ENCODE data around the gene SENP8.

Gene SENP8

DNA sequence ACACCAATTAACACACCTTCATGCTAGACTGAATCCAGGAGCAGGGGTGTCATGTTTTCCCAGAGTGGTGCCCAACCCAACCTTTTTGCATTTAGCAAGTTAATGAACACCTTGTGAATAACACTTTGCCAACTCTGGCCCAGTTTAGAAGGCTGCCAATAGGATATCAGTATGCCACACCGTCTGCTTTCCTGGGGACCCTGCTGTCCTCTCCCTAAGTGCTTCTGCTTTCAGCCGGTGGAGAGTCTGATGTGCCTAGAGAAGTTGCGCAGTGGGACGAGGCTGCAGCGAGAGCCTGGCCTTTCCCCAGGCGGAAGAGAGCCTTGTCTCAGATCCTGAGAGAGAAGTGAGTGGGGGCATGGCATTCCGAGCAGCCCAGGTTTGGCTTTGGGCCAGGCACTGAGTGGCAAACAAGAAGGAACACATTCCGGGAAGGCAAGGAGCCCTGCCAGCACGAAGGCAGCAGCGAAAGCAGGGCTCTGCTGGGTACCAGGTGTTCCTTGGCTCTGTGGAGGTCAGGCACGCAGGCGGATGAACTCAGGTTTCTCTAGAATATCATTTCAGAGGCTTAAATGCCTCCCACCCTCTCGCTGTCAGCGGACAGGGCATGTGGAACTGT is 36.9 kb downstream of the SENP8 start:
- Histone ChIP-seq H3K4me3 (ENCODE audit: low read length) (peak overlapping the region; percentile 78), H3K36me3 (replicated peaks; ENCODE audit: low read depth, low read length) (no peaks in the 10 kb centered on the region), H4K20me1 (ENCODE audit: insufficient read depth, low read length) (no peaks in the 10 kb centered on the region), H3K9ac (ENCODE audit: low read length) (peak overlapping the region; percentile 66; the same call in 1 of the 2 replicates), H3K79me2 (ENCODE audit: low read length) (no peaks in the 10 kb centered on the region), H3K27ac (ENCODE audit: low read length) (no peak overlapping the region), H3K9me3 (ENCODE audit: insufficient read depth, low read length) (no peaks in the 10 kb centered on the region), H2AFZ (ENCODE audit: low read depth, low read length) (peak overlapping the region; percentile 90; the same call in 1 of the 2 replicates), H3K27me3 (ENCODE audit: low read depth, low read length) (no peaks in the 10 kb centered on the region), H3K4me1 (ENCODE audit: low read length) (peaks cover 10% of the 10 kb centered on the region), H3K4me2 (ENCODE audit: low read length) (peak overlapping the region; percentile 80)
- TF ChIP-seq, protein P1, sequence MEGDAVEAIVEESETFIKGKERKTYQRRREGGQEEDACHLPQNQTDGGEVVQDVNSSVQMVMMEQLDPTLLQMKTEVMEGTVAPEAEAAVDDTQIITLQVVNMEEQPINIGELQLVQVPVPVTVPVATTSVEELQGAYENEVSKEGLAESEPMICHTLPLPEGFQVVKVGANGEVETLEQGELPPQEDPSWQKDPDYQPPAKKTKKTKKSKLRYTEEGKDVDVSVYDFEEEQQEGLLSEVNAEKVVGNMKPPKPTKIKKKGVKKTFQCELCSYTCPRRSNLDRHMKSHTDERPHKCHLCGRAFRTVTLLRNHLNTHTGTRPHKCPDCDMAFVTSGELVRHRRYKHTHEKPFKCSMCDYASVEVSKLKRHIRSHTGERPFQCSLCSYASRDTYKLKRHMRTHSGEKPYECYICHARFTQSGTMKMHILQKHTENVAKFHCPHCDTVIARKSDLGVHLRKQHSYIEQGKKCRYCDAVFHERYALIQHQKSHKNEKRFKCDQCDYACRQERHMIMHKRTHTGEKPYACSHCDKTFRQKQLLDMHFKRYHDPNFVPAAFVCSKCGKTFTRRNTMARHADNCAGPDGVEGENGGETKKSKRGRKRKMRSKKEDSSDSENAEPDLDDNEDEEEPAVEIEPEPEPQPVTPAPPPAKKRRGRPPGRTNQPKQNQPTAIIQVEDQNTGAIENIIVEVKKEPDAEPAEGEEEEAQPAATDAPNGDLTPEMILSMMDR (IDR thresholded peaks at IDR 0.05; ENCODE audit: low read depth, low read length), result no peak
- TF ChIP-seq EZH2phosphoT487 (IDR thresholded peaks at IDR 0.05; ENCODE audit: low read depth), result no peak

DNA sequence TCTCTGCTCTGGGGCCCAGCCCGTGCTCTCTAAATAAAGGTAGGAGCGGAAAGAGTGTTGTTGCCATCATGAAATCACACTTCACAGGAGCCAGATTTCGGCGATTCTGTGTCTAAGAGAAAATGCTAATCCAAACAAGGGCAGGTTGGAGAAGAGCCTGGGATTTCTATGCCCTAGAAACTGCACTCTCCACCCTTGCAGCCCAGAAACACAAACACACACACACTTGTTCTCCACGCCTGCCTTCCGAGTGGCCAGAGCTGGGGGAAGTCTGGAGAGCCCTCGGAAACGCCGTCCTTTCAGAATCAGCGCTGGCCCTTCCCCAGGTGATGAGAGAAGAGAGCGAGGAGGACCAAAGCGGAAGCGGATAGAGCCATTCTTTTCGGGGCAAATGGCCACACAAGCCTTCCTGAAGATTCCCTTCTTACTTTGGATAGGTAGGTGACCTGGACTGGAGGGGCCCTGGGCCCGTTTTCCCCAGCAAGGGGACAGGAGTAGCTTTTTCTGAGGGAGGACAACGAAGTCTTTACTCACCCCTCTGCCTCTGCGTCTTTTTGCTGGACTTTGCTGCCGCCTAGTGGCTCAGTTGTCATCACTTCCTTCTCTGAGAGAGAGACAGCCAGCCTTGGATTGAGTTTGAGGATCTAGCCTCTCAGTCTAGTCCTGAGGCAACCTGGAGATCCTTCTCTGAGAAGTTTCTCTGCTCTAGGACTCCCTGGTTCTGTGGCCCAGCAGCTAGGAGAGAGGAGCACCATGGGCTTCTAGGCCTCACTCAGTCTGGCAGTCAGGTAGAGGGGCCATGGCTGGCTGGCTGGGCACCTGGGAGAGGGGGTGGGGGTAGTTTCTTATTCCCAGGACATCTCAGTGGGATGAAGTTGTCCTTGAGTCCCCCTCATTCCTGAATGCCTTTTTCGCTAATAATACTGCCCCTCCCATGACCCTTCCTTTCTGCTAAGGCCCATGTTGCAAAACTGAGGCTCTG is 37.7 kb downstream of the SENP8 start:
- H3K9me3 ChIP-seq (ENCODE audit: insufficient read depth, low read length), result no peaks in the 10 kb centered on the region
- no peak overlapping the region for H3K27ac ChIP-seq (ENCODE audit: low read length)
- peak overlapping the region; percentile 90 for H2AFZ ChIP-seq (ENCODE audit: low read depth, low read length)
- H3K9ac ChIP-seq (ENCODE audit: low read length), result peak overlapping the region; percentile 66
- no peaks in the 10 kb centered on the region for H3K27me3 ChIP-seq (ENCODE audit: low read depth, low read length)
- H4K20me1 ChIP-seq (ENCODE audit: insufficient read depth, low read length), result no peaks in the 10 kb centered on the region
- peak overlapping the region; percentile 78 for H3K4me3 ChIP-seq (ENCODE audit: low read length)
- peaks cover 10% of the 10 kb centered on the region for H3K4me1 ChIP-seq (ENCODE audit: low read length)
- H3K36me3 ChIP-seq (replicated peaks; ENCODE audit: low read depth, low read length), result no peaks in the 10 kb centered on the region
- peak overlapping the region; percentile 80 for H3K4me2 ChIP-seq (ENCODE audit: low read length)
- TF ChIP-seq, protein P1 (IDR thresholded peaks at IDR 0.05; ENCODE audit: low read depth, low read length), result peak; percentile 99
- TF ChIP-seq EZH2phosphoT487 (IDR thresholded peaks at IDR 0.05; ENCODE audit: low read depth), result no peak
- H3K79me2 ChIP-seq (ENCODE audit: low read length), result no peaks in the 10 kb centered on the region

DNA sequence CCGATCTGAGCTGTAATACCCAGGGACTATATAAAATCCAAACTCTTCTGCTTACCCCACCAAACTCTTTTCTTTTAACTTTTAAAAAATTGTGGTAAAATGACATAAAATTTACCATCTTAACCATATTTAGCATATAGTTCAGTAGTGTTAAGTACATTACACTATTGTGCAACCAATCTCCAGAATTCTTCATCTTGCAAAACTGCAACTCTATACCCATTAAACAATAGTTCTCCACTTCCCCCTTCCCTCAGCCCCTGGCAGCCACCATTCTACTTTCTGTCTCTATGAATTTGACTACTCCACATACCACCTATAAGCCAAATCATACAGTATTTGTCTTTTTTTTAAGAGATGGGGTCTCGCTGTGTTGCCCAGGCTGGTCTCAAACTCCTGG is 38.7 kb downstream of the SENP8 start:
- Histone ChIP-seq H3K4me3 (ENCODE audit: low read length) (no peak overlapping the region), H3K4me1 (ENCODE audit: low read length) (peaks cover 10% of the 10 kb centered on the region)
- TF ChIP-seq, protein P1 (IDR thresholded peaks at IDR 0.05; ENCODE audit: low read depth, low read length), result no peak
- no peak for TF ChIP-seq EZH2phosphoT487 (IDR thresholded peaks at IDR 0.05; ENCODE audit: low read depth)

DNA sequence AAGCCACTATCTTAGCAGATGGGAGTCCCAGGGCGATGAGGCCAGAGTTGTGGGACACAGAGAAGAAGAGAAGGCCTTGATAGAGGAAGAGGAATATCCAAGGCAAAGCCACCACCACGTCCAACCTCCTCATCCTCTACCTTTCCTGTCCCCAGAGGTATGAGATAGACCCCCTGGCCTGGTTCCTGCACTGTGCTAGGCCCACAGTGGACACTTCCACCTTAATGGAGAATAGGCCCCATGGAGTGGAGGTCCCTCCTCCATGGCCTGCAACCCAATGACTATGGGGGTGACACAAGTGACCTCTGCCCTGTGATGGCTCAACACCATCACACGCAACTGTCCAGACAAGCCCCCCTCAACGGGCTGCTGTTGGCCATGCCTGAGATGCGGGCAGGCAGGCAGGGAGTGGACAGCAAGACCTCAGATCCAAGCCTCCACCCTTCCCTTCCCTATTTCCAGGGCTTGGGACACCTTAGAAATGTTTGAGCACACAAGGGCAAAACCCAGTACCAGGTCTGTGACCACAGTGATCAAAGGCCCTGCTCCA is 42.6 kb downstream of the SENP8 start:
- no peak overlapping the region for H3K4me2 ChIP-seq (ENCODE audit: low read length)
- H4K20me1 ChIP-seq (ENCODE audit: insufficient read depth, low read length), result no peaks in the 10 kb centered on the region
- H3K9ac ChIP-seq (ENCODE audit: low read length), result no peak overlapping the region
- no peak overlapping the region for H2AFZ ChIP-seq (ENCODE audit: low read depth, low read length)
- H3K4me3 ChIP-seq (ENCODE audit: low read length), result no peak overlapping the region
- no peak for TF ChIP-seq EZH2phosphoT487 (IDR thresholded peaks at IDR 0.05; ENCODE audit: low read depth)
- TF ChIP-seq, protein P1 (IDR thresholded peaks at IDR 0.05; ENCODE audit: low read depth, low read length), result no peak
- H3K9me3 ChIP-seq (ENCODE audit: insufficient read depth, low read length), result no peaks in the 10 kb centered on the region
- no peaks in the 10 kb centered on the region for H3K36me3 ChIP-seq (replicated peaks; ENCODE audit: low read depth, low read length)
- H3K79me2 ChIP-seq (ENCODE audit: low read length), result no peaks in the 10 kb centered on the region
- H3K27me3 ChIP-seq (ENCODE audit: low read depth, low read length), result no peaks in the 10 kb centered on the region
- no peak overlapping the region for H3K27ac ChIP-seq (ENCODE audit: low read length)
- peaks cover 4% of the 10 kb centered on the region for H3K4me1 ChIP-seq (ENCODE audit: low read length)

More for the DNA sequence above, 38.7 kb downstream of the SENP8 start:
- Histone ChIP-seq H3K27ac (ENCODE audit: low read length) (no peak overlapping the region), H4K20me1 (ENCODE audit: insufficient read depth, low read length) (no peaks in the 10 kb centered on the region), H3K79me2 (ENCODE audit: low read length) (no peaks in the 10 kb centered on the region), H3K4me2 (ENCODE audit: low read length) (no peak overlapping the region), H3K9ac (ENCODE audit: low read length) (no peak overlapping the region), H2AFZ (ENCODE audit: low read depth, low read length) (no peak overlapping the region), H3K36me3 (replicated peaks; ENCODE audit: low read depth, low read length) (no peaks in the 10 kb centered on the region), H3K9me3 (ENCODE audit: insufficient read depth, low read length) (no peaks in the 10 kb centered on the region), H3K27me3 (ENCODE audit: low read depth, low read length) (no peaks in the 10 kb centered on the region)
